Measurements from ENCODE around the gene PTBP3.
A peak's percentile ranks its signal among the peaks of the same experiment; 100 is the strongest.
"Not testable (repeated sequence)": the region's sequence is repeated elsewhere in the genome, so short reads cannot be mapped to it uniquely, and the experiment has no call there.

Gene PTBP3, protein sequence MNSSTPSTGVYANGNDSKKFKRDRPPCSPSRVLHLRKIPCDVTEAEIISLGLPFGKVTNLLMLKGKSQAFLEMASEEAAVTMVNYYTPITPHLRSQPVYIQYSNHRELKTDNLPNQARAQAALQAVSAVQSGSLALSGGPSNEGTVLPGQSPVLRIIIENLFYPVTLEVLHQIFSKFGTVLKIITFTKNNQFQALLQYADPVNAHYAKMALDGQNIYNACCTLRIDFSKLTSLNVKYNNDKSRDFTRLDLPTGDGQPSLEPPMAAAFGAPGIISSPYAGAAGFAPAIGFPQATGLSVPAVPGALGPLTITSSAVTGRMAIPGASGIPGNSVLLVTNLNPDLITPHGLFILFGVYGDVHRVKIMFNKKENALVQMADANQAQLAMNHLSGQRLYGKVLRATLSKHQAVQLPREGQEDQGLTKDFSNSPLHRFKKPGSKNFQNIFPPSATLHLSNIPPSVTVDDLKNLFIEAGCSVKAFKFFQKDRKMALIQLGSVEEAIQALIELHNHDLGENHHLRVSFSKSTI

DNA sequence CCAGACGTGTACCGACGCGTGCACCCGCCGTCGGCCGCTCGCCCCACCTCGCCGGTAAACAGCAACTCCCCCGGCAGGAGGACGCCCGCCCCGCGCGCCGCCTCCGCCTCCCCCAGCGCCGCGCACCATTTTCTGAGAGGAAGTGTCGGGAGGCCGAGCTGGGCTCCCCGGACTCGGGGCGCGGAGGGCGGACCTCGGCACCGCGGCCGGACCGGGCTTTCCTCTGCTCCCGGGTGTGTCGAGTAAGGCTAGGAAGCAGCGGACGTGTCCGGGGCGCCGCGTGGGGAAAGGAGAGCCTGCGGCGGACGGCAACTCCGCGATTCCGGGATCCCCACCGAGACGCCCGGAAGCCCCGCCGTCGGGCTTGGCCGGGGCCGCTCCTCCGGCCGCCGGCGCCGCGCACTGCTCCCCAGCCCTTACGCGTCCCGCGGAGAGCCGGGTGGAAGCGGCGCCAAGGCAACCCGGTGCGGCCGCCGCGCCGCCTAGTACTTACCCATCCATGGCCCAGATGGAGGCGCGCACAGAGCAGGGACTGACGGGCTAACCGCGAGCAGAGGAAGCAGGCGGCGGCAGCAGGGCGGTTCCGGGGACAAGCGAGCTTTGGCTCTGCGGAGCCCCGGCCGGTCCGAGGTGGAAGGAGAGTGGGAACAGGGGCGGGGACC lies at the start of gene PTBP3:
PTBP3 (minus strand) TSS at position 643 of the 662 bp plus-strand sequence. CDS start 35,754 bp downstream, outside the sequence.
- peak in 1 of 2 experiments; percentile 56 for DNase-seq

DNA sequence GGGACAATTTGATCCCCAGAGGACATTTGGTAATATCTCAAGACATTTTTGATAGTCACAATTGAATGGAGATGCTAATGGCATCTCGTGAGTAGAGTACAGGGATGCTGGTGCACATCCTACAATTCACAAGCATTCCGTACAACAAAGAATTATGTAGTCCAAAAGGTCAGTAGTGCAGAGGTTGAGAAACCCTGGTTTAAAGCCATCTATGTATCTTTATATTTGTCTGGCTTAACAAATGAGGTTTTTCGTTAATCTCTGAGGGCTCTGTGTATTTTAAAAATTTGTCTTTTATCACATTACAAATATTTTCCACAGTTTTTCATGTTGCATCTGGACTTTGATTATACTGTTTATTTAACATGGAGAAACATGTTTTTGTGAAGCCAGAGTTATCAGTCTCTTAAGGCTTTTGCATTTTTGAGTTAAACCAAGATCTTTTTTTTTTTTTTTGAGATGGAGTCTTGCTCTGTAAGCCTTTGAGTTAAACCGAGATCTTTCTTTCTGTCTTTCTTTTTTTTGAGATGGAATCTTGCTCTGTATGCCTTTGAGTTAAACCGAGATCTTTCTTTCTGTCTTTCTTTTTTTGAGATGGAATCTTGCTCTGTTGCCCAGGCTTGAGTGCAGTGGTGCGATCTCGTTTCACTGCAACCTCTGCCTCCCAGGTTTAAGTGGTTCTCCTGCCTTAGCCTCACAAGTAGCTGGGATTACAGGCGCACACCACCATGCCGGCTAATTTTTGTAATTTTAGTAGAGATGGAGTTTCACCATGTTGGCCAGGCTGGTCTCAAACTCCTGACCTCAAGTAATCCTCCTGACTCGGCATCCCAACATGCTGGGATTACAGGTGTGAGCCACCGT lies 49.3 kb upstream of the PTBP3 start:
- no peak for DNase-seq

DNA sequence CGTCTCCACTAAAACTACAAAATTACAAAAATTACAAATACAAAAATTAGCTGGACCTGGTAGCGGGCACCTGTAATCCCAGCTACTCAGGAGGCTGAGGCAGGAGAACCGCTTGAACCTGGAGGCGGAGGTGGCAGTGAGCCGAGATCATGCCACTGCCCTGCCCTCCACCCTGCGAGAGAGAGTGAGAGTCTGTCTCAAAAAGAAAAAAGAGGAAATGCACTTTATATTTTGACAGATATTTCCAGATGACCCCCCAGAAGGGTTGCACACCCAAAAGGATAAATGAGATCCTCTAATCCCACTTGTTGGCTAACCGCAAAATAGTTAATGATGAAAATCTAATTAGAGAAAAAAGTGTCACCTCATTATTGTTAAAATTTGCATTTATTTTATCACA lies 48.6 kb upstream of the PTBP3 start:
- no peak for DNase-seq

DNA sequence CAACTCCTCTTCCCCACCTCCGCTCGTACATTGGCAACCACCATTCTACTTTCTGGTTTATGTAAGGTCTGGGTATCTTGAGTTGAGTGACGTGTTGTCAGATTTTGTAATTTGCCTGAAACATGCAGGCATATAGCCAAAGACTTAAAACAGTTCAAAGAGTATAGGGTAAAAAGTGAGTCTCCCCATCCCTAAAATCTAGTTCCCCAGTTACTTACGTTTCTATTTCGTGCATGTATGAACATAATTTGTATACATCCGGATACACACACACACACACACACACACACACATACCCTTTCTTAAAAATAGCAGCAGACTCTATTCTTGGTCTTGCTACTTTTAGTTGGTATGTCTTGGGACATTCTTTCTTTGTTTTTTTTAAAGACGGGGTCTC lies 47.4 kb upstream of the PTBP3 start:
- no peak for DNase-seq

DNA sequence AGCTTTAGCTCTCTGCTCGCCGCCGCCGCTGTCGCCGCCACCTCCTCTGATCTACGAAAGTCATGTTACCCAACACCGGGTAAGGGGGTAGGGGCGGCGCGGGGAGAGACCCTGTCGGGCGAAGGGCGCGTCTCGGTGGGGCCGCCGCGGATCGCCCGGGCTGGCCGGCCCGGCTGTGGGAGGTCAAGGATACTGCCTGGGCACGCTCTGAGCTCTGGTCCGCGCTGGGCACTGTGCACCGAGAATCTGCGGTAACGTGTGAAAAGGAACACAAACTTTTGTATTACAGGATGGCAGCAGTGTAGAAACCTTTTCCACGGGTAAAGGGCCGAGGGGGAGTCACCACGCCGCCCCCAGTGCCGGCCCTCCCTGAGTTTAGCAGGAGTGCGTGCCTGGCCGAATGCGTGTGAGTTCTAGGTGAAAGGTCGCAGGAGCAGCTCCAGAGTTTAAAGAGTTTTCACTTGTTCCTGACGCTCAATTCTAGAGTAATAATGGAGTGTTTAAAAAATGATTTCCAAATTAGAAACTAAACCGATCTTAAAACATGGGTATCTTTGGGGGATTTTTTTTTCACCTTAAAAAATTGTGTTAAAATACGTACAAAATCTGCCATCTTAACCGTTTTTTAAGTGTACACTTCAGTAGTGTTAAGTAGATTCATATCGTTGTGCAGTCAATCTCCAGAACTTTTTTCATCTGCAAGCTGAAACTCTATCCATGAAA lies 46.8 kb upstream of the PTBP3 start, which contains the start of gene HSDL2:
HSDL2 (plus strand) TSS at position 7 of the 723 bp plus-strand sequence; CDS start at position 63, 56 bp downstream.
- DNase-seq = no peak

DNA sequence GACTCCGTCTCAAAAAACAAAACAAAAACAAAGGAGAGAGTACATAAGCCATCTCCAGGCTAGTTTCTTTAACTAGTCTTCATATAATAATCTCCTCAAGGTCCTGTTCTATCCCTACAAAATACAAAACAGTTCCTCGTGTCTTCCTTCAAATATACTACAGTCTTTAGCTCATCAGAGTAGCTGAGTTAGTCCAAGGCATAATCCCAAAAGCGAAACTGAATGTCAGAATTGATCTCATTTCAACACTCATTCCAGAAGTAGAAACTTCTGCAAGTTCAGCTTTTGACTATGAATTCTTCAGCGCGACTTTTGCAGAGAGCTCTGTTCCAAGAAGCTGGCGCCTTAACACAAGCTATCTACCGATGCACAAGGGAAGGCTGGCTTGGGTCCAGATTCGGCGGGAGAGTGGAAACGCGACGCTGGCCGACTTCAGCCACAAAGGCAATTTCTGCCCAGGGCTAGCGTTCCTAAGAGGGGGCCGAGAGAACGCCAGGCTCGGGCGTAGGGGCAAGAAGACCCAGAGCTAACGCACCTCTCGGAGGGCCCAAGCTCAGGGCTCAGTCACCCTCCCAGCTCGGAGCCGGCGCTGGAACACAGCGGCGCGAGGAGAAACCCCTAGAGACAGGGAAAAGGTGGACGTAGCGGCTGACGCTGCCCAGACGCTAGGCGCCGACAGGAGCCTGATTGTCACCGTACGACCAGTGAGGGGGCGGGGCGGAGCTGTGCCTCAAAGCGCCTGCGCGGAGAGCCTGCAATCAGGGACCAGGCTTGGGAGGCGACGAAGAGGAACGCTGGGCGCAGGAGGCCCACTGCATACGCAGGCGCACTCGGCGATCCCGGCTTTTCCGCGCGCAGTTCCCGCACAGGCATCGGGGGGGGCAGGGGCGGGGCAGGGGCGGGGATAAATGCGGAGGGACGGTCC lies 46.0 kb upstream of the PTBP3 start:
- DNase-seq = peak; percentile 87 to 95

DNA sequence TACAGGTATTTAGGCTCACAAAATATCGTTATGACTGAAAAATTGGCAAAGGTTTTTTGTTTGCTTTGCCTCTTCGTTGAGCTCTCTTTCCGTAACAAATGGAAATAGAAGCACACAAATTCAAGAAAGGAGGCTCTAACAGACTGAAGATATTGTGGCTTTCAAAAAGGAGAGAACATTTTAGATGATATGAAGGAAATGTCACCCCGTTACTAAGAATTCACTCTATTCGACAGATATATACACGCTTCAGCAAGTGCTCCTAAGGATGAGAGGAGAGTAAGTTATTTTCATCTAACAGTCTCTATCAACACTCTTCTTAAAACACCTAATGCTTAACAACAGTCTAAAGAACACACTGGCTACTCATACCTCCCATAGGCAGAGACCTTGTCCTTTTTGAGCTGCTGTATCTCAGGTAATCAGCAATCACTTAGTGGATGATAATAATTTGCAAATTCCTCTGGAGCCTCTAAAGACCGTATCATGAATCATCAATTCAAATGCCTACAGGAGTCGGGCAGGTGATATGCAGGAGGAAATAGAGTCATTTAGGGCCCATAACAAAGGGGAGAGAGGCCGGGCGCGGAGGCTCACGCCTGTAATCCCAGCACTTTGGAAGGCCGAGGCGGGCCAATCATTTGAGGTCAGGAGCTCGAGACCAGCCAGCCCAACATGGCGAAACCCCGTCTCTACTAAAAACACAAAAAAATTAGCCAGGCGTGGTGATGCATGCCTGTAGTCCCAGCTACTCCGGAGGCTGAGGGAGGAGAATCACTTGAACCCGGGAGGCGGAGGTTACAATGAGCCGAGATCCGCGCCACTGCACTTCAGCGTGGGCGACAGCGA lies 45.1 kb upstream of the PTBP3 start:
- DNase-seq = no peak

DNA sequence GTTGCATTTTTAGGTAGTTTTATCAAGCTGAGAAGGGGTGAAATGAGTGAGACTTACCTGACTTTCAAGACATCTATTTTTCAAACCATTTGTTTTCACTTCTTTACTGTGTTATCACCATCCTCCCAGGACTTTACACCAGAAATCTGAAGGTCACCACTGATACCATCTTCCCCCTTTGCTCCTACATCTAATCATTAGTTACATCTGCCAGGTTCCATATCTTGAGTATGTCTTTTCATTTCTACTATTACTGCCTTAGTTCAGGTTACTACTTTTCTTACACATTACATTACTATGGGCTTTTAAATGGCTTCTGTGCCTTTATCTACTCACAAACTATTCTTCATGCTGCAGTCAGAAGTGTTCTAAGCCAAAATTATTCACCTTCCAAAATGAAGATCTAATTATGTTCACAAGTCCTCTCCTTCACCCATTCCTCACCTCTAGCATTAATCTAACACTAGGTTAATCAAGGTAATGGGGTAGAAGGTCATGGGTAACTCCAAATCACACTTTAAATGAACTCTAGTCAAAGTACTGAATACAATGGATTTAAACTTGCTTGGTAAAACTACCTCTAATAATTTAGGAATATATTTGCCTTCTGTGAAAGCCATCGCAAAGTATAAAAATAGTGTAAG lies 44.4 kb upstream of the PTBP3 start:
- DNase-seq = no peak

DNA sequence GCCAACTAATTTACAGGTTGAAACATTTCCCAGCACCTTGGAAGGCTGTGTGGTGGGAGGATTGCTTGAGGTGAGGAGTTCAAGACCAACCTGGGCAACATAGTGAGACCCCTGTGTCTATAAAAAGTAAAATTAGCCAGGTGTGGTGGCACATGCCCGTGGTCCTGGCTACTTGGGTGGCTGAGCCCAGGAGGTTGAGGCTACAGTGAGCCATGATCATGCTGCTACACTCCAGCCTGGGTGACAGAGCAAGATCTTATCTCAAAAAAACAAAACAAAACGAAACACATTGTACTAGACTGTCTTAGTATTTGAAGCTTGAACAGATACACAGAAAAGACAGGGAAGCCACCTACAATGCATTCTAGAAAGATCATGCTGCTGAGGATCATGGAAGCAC lies 43.7 kb upstream of the PTBP3 start:
- DNase-seq = no peak

DNA sequence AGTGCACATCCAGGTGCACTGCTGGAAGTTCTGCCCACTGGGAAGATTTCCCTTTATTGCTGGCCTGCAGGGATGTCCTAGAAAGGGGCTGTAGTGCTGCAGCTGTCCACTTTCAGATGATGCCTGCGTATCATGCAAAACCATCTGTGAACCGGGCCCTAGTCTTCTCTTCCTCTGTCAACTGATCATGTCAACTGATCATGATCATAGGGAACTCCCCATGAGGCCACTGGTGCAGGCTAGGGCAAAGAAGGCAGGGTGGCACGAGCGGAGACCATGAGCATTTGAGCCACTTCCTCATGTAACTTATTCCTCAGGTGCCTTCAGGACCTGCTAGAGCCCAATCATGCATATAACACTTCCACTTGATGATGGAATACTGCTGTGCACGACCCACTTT lies 41.9 kb upstream of the PTBP3 start:
- DNase-seq = no peak

DNA sequence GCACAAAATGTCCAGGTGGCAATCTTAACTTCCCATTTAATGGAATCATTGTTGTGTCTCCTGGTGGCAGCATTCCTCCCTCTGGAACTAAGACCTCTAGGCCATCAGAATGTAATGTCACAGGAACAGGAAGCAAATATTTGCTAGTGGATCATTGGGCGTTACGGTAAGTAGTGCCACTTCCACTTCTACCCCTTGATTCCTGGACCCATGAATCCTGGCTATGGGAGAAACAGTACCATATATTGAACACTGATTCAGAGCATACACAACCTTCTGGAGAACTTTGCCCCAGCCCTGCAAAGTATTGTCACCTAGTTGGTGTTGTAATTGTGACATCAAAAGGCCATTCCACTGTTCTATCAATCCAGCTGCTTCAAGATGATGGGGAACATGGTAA lies 40.8 kb upstream of the PTBP3 start:
- DNase-seq = not testable (repeated sequence)

DNA sequence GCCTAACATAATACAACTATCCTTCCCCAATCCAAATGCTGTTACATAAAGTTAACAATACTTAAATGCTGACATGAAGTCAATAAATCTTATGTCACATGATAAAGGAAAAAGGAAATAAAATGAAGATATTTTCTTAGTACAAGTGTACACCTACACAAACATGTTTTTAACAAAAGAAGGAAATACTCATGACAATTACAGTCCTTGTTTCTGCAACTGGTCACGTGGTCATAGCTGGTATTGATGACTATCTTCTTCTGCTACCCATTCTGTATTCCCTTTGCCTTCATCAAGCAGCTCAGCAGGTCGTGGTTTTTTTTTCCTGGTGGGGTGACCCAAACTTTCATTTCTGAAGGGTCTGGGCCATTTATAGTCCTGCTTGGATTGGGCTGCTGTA lies 40.2 kb upstream of the PTBP3 start:
- DNase-seq = not testable (repeated sequence)

DNA sequence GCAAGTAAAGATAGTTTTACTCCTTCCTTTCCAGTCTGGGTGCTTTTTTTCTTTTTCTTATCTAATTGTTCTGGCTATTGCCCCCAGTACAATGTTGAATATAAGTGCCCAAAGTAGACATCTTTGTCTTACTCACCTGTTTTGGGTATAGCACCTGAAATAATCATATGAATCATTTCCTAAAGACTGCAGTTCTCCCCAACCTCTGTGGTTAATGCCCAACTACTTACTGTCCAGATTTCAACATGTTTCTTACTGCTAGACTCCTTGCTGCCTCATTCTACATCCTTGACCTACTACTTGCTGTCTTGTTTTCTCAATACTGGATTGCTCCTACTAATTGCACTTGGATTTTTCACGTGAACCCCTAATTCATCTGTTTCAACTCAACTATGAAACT lies 37.6 kb upstream of the PTBP3 start:
- no peak for DNase-seq

DNA sequence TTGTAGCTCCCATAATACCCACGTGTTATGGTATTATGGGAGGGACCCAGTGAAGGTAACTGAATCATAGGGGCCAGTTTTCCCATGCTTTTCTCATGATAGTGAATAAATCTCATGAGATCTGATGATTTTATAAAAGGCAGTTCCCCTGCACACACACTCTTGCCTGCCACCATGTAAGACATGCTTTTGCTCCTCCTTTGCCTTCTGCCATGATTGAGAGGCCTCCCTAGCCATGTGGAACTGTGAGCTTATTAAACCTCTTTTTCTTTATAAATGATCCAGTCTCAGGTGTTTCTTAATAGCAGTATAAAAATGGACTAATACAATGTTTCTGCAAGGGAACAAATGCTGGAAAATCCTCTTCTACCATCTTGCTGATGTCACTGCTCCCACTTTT lies 36.4 kb upstream of the PTBP3 start:
- no peak for DNase-seq

DNA sequence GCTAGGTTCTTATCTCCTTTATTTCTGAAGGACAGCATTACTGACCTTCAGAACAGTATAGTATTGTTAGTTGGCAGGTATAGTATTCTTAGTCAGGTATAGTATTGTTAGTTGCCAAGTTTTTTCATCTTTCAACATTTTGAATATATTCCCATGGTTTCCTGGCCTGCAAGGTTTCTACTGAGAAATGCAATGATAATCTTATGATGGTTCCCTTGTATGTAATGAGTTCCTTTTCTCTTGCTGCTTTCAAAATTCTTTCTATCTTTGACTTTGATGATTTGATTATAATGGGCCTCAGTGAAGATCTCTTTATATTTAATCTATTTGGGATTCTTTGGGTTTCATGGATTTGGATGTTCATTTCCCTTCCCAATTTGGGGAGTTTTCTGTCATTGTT lies 34.0 kb upstream of the PTBP3 start:
- DNase-seq = no peak

DNA sequence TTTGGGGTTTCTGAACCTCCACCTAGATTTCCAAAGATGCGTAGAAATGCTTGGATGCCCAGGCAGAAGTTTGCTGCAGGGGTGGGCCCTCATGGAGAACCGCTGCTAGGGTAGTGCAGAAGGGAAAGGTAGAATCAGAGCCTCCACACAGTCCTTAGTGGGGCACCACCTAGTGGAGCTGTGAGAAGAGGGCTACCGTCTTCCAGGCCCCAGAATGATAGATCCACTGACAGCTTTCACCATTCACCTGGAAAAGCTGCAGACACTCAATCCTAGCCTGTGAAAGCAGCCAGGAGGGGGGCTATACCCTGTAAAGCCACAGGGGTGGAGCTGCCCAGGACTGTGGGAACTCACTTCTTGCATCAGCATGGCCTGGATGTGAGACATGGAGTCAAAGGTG lies 33.2 kb upstream of the PTBP3 start:
- DNase-seq = no peak

DNA sequence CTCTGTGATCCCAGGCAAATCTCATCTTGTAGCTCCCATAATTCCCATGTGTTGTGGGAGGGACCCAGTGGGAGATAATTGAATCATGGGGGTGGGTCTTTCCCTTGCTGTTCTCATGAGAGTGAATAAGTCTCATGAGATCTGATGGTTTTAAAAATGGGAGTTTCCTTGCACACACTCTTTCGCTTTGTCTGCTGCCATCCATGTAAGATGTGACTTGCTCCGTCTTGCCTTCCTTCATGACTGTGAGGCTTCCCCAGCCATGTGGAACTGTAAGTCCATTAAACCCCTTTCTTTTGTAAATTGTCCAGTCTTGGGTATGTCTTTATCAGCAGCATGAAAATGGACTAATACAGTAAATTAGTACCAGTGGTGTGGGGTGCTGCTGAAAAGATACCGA lies 31.8 kb upstream of the PTBP3 start:
- DNase-seq = not testable (repeated sequence)

DNA sequence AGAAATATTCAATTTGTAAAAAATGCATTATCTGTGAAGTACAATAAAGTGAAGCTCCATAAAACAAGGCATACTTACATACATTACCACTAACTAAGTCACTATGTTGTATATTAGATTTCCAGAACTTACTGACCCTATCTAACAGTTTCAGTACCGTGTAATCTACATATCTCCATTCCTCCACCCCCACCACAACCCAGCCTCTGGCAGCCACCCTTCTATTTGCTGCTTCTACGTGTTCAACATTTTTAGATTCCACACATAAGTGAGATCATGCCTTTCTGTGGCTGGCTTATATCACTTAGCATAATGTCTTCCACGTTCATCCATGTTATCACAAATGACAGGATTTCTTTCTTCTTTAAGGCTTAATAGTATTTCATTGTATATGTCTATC lies 31.3 kb upstream of the PTBP3 start:
- no peak for DNase-seq

DNA sequence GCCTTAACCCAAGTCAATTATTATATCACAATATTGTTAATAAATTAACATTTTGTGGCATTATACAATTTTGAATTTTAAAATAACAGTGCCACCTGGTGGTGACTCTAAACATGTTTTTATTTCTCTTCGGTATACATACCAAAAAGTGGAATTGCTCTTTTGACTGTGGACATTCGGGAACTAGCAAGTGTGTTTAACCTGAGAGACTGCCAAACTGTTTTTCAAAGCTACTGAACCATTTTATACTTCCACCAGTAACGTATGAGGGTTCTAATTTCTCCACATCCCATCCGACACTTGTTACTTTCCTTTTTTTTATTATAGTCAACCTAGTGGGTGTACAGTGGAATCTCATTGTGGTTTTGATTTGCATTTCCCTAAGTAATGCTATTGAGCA lies 28.2 kb upstream of the PTBP3 start:
- DNase-seq = peak in 1 of 2 experiments; percentile 45

Data from NCI-H446 (cell line).